ENCODE results near the gene MBD4. TPM values are rescaled to one million over a fixed set of nuclear protein-coding genes. Genes with fewer than 3 reads are reported as not detected.
"Not testable (repeated sequence)": the region's sequence is repeated elsewhere in the genome, so short reads cannot be mapped to it uniquely, and the experiment has no call there.

The MBD4 gene
- total RNA-seq, 2 experiments from 2014 or later: 62.0 to 63.9 TPM

DNA sequence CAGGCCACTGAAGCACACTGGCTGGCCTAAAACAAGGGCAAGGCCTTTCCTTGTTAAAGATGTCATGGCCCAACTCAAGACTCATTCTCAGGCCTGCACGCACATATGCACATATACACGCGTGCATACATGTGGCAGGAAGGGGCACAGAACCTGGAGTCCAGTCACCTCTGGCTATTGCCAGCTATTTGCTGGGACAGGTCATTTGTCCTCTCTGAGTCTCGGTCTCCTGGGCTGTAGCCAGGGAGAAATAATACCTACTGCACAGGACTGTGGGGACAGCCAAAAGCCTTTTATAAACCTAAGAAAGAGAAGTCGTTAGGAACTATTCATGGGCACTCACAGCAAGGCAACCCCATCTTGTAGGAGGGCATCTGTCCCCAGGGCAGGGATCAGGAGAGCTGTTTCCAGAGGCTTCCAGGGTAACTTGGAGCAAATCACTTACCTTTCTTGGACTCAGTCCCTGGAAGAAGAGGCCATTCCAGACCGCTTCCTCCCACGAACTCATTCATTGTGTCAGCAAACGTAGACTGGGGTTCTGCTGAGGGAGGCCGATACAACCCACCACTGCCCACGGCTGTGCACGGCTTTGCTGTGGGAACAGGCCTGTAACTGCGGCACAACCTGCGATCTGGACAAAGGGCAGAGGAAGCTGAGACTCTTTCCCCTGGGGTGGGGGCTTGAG is 47.6 kb upstream of the MBD4 start:
- H3K27me3 Mint-ChIP-seq: no peaks in the 10 kb centered on the region
- ChIA-PET CTCF (no interaction called here), POLR2A (no interaction called here)
- H3K36me3 ChIP-seq (ENCODE audit: insufficient read depth, low read length): peaks cover 4% of the 10 kb centered on the region
- no peak overlapping the region for H3K27ac ChIP-seq (ENCODE audit: low read depth in 1 of 2, low read length in 2 of 2)
- H3K4me3 Mint-ChIP-seq: no peak overlapping the region
- no peaks in the 10 kb centered on the region for H3K4me1 Mint-ChIP-seq (ENCODE audit: low read depth)
- H3K9me3 ChIP-seq (ENCODE audit: control insufficient read depth in 1 of 2, insufficient read depth in 1 of 2, low read length in 2 of 2): no peaks in the 10 kb centered on the region
- peaks cover 33% of the 10 kb centered on the region for H3K36me3 Mint-ChIP-seq (ENCODE audit: low read depth)
- DNase-seq (no peak), ATAC-seq (ENCODE audit: poor library complexity) (no peak)
- H3K27ac Mint-ChIP-seq: no peak overlapping the region
- H3K9me3 Mint-ChIP-seq: no peaks in the 10 kb centered on the region
- TF ChIP-seq, protein P1, sequence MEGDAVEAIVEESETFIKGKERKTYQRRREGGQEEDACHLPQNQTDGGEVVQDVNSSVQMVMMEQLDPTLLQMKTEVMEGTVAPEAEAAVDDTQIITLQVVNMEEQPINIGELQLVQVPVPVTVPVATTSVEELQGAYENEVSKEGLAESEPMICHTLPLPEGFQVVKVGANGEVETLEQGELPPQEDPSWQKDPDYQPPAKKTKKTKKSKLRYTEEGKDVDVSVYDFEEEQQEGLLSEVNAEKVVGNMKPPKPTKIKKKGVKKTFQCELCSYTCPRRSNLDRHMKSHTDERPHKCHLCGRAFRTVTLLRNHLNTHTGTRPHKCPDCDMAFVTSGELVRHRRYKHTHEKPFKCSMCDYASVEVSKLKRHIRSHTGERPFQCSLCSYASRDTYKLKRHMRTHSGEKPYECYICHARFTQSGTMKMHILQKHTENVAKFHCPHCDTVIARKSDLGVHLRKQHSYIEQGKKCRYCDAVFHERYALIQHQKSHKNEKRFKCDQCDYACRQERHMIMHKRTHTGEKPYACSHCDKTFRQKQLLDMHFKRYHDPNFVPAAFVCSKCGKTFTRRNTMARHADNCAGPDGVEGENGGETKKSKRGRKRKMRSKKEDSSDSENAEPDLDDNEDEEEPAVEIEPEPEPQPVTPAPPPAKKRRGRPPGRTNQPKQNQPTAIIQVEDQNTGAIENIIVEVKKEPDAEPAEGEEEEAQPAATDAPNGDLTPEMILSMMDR (IDR thresholded peaks at IDR 0.05): no peak
- H3K4me1 ChIP-seq (ENCODE audit: insufficient read depth, low read length): peaks cover 9% of the 10 kb centered on the region
- no peak overlapping the region for H3K4me3 ChIP-seq (ENCODE audit: low read length)
- H3K27me3 ChIP-seq (ENCODE audit: control insufficient read depth in 1 of 2, insufficient read depth in 2 of 2, low read length in 2 of 2): no peaks in the 10 kb centered on the region
- intact Hi-C loops (cut with DNase I, micrococcal nuclease): no loop called here

DNA sequence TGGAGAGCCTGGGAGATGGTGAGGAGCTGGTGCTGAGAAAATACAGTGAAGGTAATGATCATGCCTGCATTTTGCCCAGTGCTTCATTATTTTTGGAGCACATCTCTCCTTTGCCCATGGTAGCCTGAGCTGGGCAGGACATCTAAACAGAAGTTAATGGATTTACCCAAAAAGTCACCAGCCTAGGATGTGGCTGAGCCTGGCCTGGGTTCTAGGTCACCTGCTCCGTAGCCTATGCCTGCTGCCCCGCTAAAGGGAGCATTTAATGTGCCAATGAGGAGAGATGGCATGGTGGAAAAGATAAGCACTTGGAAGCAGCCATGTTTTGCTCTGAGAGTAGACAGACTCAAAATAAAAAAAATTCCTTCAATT is 46.9 kb upstream of the MBD4 start:
- Mint-ChIP-seq H3K27ac (no peak overlapping the region), H3K4me1 (ENCODE audit: low read depth) (peaks cover 7% of the 10 kb centered on the region), H3K4me3 (no peak overlapping the region), H3K27me3 (no peaks in the 10 kb centered on the region), H3K9me3 (no peaks in the 10 kb centered on the region), H3K36me3 (ENCODE audit: low read depth) (peaks cover 32% of the 10 kb centered on the region)
- H3K36me3 ChIP-seq (ENCODE audit: insufficient read depth, low read length): no peaks in the 10 kb centered on the region
- H3K27ac ChIP-seq (ENCODE audit: low read depth in 1 of 2, low read length in 2 of 2): no peak overlapping the region
- H3K4me3 ChIP-seq (ENCODE audit: low read length): no peak overlapping the region
- CTCF ChIA-PET: no interaction called here
- POLR2A ChIA-PET: interaction anchor here (0.7 kb wide), 1 partner anchor 837 kb away, joined by 3 read pairs; no protein-coding TSS in a partner anchor
- TF ChIP-seq, protein P1 (IDR thresholded peaks at IDR 0.05): no peak
- H3K4me1 ChIP-seq (ENCODE audit: insufficient read depth, low read length): peaks cover 16% of the 10 kb centered on the region
- H3K27me3 ChIP-seq (ENCODE audit: control insufficient read depth in 1 of 2, insufficient read depth in 2 of 2, low read length in 2 of 2): no peaks in the 10 kb centered on the region
- DNase-seq: no peak
- ATAC-seq (ENCODE audit: poor library complexity): no peak
- intact Hi-C loops (cut with DNase I, micrococcal nuclease): no loop called here
- H3K9me3 ChIP-seq (ENCODE audit: control insufficient read depth in 1 of 2, insufficient read depth in 1 of 2, low read length in 2 of 2): no peaks in the 10 kb centered on the region

DNA sequence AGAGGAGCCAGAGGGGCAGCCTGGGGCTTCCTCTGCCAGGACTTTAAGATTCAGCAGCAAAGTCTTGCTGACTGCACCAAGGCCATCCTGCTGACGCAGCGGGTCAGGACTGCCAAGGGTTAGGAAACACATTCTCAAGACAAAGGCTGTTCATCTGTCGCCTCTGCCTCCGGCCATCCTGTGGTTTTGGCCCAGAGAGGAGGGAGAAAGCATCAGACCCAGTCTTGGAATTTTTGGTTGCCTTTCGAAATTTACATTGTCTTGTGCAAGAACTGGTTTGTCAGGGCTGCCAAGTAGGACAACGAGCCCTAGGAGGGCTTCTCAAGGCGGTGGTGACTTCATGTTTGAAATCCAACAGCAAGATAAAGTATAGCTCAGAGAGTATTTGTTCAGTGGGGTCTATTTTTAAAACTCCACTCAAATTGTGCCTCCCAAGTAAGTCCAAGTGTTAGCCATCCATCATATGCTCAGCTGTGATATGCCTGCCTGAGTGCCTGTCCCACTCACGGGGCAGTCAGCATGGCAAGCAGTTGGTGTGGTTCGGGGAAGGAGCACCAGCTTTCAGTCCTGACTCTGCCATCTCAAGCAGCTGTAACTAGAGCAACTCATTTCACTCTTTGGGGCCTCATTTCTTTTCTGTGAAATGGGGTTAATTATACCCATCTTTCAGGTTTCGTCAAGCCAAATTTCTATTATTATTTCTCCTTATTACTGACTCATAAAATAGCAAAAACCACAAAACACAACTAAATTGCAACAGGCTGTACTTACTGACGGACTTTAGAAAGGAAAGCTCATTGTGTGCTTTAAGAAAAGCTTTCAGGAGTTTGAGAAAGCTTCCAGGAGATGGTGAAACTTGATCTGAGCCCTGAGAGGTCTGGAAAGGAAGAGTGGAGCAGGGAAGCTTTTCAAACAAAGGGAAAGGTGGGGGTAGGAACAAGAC is 46.2 kb upstream of the MBD4 start:
- intact Hi-C loops (cut with DNase I, micrococcal nuclease): no loop called here
- DNase-seq: peak in 2 of 14 experiments; percentile 18 to 33

DNA sequence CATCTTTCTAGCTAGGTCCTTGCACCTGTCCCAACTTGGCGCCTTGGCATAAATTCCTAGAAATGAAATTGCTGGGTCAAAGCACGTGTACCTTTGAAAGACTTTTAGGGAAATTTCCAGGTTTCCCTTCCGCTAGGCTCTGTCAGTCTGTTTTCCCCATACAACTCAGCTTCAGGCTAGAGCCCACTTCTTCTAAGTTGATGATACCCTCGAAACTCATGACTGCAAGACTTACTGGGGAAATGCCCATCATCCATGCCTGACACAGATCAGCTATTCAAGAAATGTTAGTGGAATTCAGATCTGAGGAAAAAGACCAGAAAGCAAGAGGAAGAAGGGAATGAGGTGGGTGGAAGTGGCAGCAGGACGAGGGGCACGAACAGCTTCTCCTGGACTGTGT is 45.4 kb upstream of the MBD4 start:
- H3K27ac Mint-ChIP-seq: peak overlapping the region; percentile 8
- H3K4me1 ChIP-seq (ENCODE audit: insufficient read depth, low read length): peaks cover 17% of the 10 kb centered on the region
- H3K27ac ChIP-seq (ENCODE audit: low read depth in 1 of 2, low read length in 2 of 2); DNase-seq; H3K36me3 ChIP-seq (ENCODE audit: insufficient read depth, low read length); H3K9me3 Mint-ChIP-seq; H3K27me3 Mint-ChIP-seq; intact Hi-C loops (cut with DNase I, micrococcal nuclease); ATAC-seq (ENCODE audit: poor library complexity); H3K4me3 Mint-ChIP-seq; H3K4me3 ChIP-seq (ENCODE audit: low read length); H3K27me3 ChIP-seq (ENCODE audit: control insufficient read depth in 1 of 2, insufficient read depth in 2 of 2, low read length in 2 of 2); POLR2A ChIA-PET; H3K9me3 ChIP-seq (ENCODE audit: control insufficient read depth in 1 of 2, insufficient read depth in 1 of 2, low read length in 2 of 2): not testable (repeated sequence)
- peaks cover 19% of the 10 kb centered on the region for H3K4me1 Mint-ChIP-seq (ENCODE audit: low read depth)
- CTCF ChIA-PET: interaction anchor here (0.6 kb wide), 1 partner anchor 24 kb away, joined by 3 read pairs; no protein-coding TSS in a partner anchor
- peaks cover 35% of the 10 kb centered on the region for H3K36me3 Mint-ChIP-seq (ENCODE audit: low read depth)

More for the DNA sequence above, 46.2 kb upstream of the MBD4 start:
- no peaks in the 10 kb centered on the region for H3K27me3 ChIP-seq (ENCODE audit: control insufficient read depth in 1 of 2, insufficient read depth in 2 of 2, low read length in 2 of 2)
- no peaks in the 10 kb centered on the region for H3K36me3 ChIP-seq (ENCODE audit: insufficient read depth, low read length)
- TF ChIP-seq, protein P1 (IDR thresholded peaks at IDR 0.05): no peak
- Mint-ChIP-seq H3K27me3 (no peaks in the 10 kb centered on the region), H3K27ac (no peak overlapping the region), H3K9me3 (no peaks in the 10 kb centered on the region), H3K36me3 (ENCODE audit: low read depth) (peaks cover 31% of the 10 kb centered on the region), H3K4me3 (no peak overlapping the region), H3K4me1 (ENCODE audit: low read depth) (peaks cover 13% of the 10 kb centered on the region)
- POLR2A ChIA-PET: interaction anchor here (0.7 kb wide), 1 partner anchor 837 kb away, joined by 3 read pairs; no protein-coding TSS in a partner anchor
- no peaks in the 10 kb centered on the region for H3K9me3 ChIP-seq (ENCODE audit: control insufficient read depth in 1 of 2, insufficient read depth in 1 of 2, low read length in 2 of 2)
- no peak overlapping the region for H3K27ac ChIP-seq (ENCODE audit: low read depth in 1 of 2, low read length in 2 of 2)
- no peak overlapping the region for H3K4me3 ChIP-seq (ENCODE audit: low read length)
- H3K4me1 ChIP-seq (ENCODE audit: insufficient read depth, low read length): peaks cover 21% of the 10 kb centered on the region
- CTCF ChIA-PET: no interaction called here
- no peak for ATAC-seq (ENCODE audit: poor library complexity)

Data from CD4-positive, alpha-beta T cell (primary cell).